ENCODE data around the gene PFKL. TPM values are rescaled to one million over a fixed set of nuclear protein-coding genes. Genes with fewer than 3 reads are reported as not detected.

PFKL gene
- polyA plus RNA-seq (ENCODE audit: insufficient read length in 4 of 4): 100 to 1,000 TPM in 3 of 4 donors, 10 to 100 TPM in 1; 69.7 to 172 (median 115) TPM

DNA sequence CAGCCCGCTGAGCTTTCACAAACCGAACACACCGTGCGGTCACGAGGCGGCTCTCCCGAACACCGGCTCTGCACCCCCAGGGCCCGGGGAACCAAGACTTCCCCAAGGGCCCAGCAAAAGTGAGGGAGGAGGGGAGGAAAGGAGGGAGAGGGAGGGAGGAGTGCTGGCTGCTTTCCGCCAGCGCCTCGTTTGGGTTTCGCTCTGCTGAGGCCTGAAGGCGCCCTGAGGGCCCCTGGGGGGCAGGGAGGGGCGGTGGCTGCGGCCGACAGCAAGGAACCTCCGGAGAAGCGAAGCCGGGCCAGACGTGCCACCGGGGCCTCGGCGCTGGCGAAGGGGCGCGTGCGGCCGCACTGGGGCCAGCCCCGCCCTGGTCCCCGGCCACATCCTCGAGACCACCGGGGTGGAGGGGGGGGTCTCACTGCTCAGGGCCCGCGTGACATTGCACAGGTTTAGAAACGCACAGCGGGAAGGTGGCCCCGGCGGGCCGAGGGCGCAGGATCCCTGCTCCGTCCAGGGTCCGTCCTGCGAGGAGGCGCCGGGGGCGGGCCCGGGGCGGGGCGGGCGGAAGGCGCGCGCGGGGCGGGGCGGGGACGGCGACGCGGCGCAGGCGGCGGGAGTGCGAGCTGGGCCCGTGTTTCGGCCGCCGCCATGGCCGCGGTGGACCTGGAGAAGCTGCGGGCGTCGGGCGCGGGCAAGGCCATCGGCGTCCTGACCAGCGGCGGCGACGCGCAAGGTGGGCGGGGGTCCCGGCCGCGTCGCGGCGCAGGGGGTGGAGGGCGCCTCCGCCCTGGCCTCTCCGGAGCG is at the start of gene PFKL:
TSS of gene PFKL (plus strand) at position 596 of the 804 bp plus-strand sequence. CDS start at position 649, 53 bp downstream.
- no peak for DNase-seq (ENCODE audit: low read depth in 4 of 4, low spot score in 3 of 4)

DNA sequence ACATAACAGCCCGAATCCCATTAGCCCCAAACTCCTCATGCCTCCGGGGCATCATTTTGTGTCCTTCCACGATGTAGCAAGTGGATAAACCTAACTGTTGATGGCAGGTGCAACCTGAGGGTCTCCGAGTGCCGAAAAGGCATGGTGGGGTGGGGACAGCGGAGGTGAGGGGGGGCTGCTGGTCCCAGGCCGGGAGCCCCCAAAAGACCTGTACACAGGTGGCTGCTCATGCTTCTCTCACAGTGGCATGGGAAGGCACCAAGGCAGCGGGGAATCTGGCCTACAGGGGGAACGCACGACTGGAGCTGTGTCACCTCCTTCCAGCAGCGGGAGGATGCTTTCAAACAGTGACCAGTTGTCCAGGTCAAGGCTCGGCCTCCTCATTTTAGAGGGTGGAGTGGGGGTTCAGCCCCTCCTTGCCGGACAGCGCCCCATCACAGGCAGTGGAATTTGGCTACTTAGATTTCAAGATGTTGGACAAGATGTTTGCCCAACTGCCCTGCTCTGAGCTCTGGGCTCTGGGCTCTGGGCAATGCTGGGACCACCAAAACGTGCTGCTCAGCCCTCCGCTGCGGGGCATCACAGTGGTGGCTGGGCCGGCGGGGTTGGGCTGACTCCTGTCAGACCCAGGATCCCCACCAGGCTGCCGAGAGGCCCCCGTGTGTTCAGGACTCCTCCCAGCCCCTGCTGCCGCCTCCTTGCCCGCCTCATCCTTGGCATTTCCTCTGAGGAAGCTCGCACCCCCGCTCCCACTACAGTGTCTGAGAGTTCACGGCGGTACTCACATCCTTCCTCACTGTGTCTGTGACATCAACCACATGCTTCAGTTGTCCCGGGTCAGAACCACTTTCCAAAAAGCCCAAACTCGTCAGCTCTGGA is 45.8 kb upstream of the PFKL start:
- DNase-seq (ENCODE audit: low read depth in 4 of 4, low spot score in 3 of 4): no peak

DNA sequence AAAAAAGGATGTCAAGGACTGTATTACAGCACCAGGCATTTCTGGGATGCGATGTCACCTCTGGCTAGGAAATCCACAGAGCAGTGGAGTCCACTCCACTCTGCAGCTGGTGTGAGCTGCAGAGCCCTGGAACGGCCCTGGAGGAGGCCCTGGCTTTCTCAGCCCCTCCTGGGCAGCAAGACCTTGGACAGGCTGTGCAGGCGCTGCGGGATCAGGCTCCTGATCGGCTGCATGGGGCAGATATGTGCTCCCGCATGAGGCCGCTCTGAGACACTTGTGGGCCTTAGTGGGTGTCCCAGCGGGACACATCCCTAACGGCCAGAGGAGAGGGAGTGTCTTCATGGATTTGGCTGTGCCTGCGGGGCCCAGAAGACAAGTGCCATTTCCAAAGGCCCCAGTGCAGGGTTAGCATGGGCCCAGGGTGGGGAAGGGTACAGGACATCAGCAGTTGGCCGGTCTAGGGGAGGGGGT is 44.3 kb upstream of the PFKL start:
- DNase-seq (ENCODE audit: low read depth in 4 of 4, low spot score in 3 of 4): no peak

DNA sequence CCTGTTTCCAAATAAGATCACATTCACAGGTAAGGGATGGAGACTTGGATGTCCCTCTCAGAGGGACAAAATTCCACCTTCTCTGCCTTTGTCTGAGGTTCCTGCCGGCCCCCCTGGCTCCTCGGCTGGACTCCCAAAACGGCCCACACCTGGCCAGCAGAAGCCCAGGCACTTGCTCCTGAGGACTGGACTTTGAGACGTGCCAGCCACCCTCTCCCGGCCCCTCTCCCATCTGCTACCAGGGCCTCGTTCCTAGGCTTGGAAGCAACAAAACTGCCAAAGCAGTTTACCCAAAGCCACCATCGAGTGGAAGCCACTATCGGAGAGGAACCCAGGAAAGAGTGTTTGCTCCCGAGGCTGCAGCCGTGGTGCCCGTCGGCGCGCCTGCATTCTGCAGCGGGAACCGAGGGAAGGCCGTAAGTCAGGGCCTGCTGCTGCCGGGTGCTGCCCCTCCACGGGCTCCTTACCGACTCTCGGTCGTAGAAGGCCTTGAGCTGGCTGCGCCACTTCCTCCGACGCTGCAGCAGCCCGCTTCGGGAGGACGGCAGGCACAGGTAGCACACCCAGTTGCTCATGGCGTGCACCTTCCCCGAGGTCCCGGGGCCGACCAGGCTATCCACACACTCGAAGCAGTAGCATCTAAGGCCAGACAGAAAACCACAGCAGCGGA is 41.7 kb upstream of the PFKL start:
- DNase-seq (ENCODE audit: low read depth in 4 of 4, low spot score in 3 of 4): no peak

DNA sequence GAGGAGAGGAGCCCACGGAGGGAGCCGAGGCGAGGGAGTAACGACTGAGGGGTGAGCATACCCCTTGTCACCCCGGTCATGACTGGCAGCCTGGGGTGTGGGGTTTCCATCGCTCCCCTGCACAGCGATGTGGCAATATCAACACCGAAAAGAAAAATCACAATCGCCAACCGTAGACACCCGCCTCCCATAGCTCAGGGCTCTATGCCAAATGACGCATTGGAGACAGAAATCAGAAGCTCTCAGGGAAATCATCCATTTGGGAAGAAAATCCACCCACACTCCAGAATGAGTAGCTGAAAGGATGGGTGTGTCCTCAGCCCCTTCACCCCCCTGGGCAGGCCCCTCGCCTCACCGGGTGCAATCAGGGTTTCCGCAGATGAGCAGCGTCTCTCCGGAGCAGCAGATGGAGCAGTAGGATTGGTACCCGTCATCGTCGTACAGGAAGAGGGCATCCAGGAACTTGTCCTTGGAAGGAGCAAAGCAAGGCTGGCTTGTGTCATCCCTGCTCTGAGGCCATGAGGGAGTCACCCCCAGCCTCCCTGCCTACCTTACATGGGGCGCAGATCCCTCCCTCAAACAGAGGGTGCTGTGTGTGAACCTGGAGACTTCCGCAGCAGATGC is 40.7 kb upstream of the PFKL start:
- no peak for DNase-seq (ENCODE audit: low read depth in 4 of 4, low spot score in 3 of 4)

DNA sequence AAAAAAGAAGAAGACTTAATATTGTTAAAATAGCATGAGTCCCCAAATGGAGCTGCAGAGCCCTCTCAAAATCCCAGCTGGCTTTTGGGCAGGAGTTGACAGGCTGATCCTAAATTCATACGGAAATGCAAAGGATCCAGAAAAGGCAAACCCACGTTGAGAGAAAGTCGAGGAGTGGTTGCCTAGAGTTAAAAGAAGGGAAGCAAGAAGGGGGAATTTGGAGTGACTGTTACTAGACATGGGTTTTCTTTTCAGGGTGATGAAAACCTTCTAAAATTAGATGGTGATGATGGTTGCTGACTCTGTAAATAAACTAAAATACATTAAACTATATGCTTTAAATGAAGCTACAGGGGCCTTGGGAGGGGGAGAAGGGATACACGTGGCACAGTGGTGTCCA is 39.8 kb upstream of the PFKL start:
- DNase-seq (ENCODE audit: low read depth in 4 of 4, low spot score in 3 of 4): no peak

DNA sequence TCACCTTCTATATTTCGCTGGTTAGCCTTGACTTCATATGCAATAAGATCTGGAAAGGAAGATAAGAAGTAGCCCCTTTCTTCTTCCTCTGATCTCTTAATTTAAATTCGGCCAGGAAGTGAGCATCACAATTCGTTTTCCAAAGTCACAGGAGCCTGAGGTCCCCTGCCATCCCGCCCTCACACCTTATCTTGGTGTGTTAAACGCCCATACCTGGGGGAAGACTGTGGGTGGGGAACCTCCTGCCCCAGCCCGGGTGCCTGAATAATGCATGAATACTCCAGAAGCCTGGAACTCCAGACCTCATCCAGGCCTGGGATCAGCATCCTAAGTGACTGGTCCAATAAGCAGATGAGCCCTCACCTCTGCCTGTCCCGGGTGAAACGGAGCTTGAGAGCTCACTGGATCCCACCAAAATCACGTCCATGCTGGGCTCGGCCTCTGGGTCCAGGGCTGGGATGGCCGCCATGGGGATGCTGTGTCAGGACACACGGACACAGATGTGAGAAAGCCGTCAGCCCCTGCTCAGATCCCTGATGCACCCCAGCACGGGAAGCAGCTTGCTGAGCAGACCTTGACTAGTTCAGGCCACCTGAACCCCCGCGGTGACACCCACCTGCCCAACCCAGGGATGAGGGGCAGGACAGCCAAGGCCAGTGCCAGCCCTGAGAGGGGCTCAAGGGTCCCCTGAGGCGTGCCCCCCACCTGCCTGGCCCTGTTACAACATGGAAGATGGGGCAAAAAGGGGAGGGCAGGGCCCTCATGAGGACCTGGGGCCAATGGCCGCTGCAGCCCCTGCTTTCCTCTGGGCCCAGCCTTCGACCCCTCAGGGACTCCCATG is 38.8 kb upstream of the PFKL start:
- no peak for DNase-seq (ENCODE audit: low read depth in 4 of 4, low spot score in 3 of 4)

DNA sequence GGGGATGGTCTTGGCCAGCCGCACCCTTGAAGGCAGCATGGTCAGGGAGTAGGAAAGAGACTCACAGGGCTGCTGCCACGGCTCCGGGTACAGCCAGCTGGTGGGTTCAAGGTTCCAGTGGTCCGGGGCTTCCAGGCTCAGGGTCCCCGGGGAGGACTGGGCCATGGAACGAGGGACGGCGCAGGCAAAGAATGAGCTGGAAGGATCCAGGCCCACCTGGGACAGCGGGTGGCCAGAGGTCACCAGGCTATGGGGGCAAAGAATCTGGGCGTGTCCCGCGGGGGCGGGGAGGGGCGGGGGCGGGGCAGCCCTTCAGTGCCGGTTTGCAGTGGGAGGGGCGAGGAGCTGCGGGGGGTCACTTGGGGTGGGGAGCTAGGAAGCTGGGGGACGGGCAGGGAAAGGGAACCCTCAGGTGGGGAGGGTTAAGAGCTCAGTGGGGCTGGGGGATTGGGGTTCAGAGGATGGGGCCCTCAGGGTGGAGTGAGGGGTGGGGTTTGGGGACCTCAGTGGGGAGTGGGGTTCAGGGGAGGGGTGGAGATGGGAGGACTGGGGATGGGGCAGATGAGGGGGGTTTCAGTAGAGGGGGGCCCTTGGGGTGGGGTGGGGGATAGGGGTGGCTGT is 38.1 kb upstream of the PFKL start, which contains the start of gene DNMT3L:
TSS of gene DNMT3L (minus strand) at position 223 of the 621 bp plus-strand sequence. CDS start 638 bp downstream, outside the sequence.
- DNase-seq (ENCODE audit: low read depth in 4 of 4, low spot score in 3 of 4): no peak

DNA sequence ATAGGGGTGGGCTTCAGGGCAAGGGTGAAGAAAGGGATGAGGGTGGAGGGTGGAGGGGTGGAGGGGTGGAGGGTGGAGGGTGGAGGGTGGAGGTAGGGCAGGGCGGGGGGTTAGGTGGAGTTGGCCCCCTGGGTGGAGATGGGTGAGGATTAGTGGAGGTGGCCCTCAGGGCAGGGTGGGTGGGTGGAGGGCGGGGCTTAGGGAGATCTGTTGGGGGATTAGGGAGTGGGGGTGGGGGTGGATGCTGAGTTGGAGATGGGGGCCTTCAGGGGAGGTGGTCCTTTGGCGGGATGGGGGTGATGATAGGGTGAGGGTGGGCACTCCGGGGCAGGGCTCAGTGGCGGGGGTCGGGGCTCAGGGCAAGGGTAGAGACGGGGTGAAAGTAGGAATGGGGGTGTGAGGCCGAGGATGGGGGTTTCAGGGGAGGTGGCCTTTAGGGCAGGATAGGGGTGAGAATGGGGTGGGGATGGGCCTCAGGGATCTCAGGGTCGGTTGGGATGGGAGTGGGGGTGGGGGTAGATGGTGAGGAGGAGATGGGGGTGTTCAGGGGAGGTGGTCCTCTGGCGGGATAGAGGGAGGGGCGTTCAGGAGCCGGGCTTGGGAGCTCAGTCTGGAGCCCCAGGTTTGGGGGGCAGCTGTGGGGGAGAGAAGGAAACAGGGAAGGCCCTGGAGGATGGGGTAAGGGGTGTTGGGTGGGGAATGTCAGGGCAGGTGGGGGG is 37.4 kb upstream of the PFKL start:
- no peak for DNase-seq (ENCODE audit: low read depth in 4 of 4, low spot score in 3 of 4)

DNA sequence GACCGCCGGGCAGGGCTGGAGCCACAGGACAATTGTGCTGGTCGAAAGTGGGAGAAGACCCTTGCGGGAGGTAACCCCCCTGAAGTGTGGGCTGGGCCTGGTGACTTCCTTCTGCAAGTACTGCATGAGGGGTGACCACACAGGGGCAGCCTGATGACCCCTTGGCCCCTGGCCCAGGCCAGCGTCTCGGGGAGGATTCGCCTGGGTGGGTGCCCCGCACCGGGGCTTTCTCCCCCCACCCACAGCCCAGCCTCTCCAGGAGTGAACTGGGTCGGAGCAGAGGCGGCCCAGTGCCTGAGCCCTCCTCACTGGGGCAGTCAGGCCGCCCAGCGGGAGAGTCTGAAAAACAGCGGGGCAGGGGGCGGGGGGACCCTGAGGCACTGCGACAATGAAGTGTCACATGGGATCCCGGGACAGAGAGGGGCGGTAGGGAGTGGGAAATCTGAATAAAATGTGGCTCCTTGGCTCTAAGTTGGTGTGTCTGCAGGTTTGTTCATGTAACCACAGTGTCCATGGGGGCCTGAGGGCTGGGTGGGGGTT is 36.6 kb upstream of the PFKL start:
- DNase-seq (ENCODE audit: low read depth in 4 of 4, low spot score in 3 of 4): no peak

DNA sequence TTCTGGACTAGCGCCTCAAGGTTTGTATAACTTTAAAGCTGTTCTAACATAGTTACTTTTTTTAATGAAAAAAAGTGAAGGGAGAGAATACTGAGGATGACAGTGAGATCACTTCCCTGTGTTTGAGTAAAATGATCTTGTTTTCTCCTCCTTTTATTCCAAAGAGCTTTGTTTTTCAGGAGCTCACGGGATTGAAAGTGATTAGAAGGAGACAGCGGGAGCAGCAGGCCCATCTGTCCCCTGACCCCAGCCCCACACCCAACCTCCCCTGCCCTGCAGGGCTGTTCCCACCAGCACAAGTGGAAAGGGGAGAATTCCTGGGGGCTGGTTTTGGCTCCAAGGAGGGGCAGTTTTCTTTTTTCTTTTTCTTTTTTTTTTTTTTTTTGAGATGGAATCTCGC is 36.1 kb upstream of the PFKL start:
- no peak for DNase-seq (ENCODE audit: low read depth in 4 of 4, low spot score in 3 of 4)

DNA sequence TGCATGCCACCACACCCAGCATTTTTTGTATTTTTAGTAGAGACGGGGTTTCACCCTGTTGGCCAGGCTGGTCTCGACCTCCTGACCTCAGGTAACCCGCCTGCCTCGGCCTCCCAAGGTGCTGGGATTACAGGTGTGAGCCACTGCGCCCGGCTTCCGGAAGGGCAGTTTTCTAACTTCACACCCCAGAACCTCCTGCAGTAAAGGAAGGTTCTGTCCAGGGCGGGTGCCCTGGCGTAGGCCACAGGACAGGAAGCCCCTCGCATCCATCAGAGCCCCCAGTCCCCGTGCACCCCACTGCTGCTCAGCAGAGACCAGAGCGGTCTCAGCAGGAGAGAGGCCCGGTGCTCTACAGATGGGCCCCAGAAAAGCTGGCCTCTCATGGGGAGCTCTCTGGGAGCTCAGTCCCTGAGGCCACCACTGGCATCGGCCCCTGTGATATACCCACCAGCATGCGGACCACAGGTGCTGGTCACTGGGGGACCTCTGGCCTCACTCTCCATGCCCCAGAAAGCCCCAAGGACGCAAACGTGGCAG is 34.1 kb upstream of the PFKL start:
- DNase-seq (ENCODE audit: low read depth in 4 of 4, low spot score in 3 of 4): no peak

DNA sequence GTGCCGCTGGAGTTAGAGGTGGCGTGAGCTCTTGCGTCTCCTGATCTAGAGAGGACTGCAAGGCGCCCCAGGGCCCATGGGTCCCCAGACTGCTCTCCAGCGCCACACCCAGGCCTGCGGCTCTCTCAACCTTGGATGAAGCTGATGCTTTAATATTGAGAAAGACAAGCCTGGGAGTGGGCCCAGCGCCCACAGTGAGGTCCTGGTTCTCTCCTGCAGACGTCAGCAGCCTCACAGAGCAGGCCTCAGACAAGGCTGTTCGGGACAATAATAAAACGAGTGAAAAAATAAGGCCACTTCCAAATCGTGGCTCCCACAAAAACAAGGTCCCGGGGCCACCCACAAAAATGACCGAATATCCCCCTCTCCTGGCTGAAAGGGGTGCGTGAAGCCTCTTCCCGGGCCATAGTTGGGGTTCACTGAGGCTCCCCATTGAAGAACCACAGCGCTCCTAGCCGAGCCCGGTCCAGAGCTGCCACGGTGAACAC is 32.2 kb upstream of the PFKL start:
- DNase-seq (ENCODE audit: low read depth in 4 of 4, low spot score in 3 of 4): no peak

DNA sequence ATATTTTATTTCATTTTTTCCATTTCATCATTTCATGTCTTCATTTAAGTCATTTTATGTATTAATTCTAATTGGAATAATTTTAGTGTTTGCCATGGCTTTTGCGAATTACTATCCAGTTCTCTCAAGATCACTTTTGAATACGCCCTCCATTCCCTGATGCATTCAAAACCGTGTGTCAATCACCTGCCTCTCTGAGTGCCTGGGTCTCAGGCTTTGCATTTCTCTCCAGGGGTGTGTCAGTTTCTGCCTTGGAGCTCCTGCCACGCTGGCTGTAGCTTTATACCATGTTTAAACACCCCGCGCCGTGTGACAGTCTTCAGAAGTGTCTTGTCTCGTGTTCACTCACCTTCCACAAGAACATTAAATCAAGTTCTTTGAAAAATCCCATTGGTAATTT is 30.8 kb upstream of the PFKL start:
- no peak for DNase-seq (ENCODE audit: low read depth in 4 of 4, low spot score in 3 of 4)

DNA sequence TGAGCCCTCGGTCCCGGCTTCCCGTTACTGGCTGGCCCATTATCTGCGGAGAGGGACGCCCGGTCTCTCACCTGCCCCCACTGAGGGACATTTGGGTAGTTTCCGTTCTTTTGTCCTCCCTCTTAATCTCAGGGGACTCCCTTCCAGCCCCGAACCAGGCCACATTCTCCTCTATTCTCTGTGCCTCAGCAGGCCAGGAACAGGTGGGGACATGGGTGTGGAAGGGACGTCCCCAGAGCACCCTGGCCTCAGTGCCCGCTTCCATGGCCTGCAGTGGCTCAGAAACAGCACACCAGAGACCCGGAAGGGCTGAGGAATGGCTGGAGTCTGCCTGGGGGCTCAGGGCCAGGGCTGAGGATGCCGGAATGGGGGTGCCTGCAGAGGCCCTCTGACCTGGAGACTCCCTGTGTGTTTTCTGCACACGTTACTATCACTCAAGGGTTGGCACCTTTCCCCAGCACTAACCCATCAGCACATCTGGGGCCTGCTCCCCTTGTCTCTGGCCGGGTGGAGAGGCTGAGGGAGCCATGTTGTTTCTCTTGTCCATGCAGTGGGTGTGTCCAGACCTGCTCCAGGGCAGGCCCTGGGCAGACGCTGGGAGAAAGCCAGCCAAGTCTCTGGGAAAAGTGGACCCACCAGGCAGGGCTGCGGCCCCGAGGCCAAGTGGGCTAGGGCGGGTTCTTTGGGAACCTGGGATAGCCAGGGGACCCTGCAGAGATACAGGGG is 28.1 kb upstream of the PFKL start:
- no peak for DNase-seq (ENCODE audit: low read depth in 4 of 4, low spot score in 3 of 4)

DNA sequence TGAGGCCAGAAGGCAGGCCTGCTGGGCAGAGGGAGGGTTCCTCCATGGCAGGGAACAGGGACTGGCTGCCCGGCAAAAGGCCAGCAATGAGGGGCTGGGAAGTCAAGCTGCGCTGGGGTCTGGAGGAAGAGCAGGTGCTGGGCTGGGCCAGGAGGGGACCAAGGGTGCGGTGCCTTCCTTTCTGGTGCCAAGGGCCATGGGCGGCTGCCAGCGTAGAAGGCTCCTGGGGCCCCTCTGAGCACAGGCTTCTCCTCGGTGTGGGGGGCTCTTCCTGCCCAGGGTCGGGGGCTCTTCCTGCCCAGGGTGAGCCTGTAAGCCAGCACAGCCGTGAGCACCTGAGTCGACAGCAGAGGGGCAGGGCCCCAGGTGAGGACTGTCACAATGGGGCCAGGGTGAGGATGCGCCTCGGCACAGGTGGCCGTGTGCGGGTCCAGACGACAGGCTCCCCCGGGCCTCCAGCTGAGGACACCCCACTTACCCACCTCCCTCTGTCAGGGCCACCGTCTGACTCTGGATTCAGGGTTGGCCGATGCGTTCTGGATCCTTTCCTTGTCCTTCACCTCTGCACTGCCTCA is 27.5 kb upstream of the PFKL start:
- no peak for DNase-seq (ENCODE audit: low read depth in 4 of 4, low spot score in 3 of 4)

DNA sequence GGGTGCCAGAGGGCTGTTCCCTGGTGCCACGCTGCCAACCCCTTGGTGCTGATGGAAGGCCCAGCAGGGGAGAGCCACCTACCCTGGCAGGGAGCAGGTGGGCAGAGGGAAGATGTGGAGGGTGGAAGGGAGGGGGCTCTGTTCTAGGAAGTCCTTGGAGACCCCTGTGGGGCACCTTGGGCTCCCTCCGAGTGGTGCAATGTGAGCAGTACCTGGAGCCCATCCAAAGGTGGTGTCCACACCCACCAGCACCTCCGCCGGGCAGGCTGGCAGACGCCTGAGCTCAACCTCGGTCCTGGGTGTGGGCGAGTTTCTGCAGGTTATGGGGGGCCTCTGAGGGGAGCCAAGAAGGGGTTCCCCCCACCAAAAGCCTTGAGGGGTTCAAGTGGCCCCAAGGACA is 26.8 kb upstream of the PFKL start:
- DNase-seq (ENCODE audit: low read depth in 4 of 4, low spot score in 3 of 4): no peak
